ENCODE measurements around the gene TREX2.

DNA sequence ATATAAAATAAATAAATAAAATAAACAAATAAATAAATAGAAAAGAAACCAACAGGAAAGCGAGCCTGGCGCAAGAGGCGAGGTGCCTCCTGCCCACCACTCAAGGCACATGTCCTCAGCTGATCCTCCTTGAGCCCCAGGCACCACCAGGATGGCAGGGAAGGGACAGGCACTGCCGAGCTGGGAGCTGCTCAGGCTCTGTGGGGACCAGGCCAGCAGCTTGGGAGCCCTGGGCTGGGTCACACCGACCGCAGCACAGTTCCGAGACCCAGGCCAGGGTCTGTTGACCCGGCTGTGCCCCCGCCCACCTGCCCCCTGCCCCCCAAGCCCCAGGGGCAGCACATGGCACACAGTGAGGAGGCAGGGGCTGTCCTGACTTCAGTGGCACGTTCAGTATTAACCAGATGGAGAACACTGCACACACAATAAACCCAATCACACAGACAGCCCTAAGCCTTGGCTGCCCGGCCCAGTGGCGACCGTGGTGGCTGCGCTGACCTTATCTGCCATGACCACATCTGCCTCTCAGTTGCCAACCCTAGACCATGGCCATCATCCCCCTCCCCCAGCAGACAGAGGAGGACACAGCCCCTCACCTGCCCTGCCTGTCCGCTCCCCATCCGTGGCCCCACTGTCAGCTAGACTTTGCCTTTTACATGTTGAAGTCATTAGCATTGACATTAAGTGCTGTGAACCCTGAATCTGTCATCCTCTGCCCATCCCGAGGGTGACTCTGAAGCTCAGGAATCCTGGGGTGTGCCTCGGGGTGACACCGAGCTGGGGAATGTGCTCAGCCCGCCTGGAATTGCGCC, 2.9 kb upstream of the TREX2 start:
- TF ChIP-seq, protein P1, sequence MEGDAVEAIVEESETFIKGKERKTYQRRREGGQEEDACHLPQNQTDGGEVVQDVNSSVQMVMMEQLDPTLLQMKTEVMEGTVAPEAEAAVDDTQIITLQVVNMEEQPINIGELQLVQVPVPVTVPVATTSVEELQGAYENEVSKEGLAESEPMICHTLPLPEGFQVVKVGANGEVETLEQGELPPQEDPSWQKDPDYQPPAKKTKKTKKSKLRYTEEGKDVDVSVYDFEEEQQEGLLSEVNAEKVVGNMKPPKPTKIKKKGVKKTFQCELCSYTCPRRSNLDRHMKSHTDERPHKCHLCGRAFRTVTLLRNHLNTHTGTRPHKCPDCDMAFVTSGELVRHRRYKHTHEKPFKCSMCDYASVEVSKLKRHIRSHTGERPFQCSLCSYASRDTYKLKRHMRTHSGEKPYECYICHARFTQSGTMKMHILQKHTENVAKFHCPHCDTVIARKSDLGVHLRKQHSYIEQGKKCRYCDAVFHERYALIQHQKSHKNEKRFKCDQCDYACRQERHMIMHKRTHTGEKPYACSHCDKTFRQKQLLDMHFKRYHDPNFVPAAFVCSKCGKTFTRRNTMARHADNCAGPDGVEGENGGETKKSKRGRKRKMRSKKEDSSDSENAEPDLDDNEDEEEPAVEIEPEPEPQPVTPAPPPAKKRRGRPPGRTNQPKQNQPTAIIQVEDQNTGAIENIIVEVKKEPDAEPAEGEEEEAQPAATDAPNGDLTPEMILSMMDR (IDR thresholded peaks at IDR 0.05), result no peak
- no peak for TF ChIP-seq POLR2AphosphoS5 (IDR thresholded peaks at IDR 0.05)
